Measurements from ENCODE around the gene SHANK1.
"Not testable (repeated sequence)": the region's sequence is repeated elsewhere in the genome, so short reads cannot be mapped to it uniquely, and the experiment has no call there.

SHANK1 gene

GRCh38 chr19:50628146-50628545 lies 91.5 kb downstream of the SHANK1 start:
- no peak for DNase-seq

GRCh38 chr19:50626795-50627194 lies 92.8 kb downstream of the SHANK1 start:
- DNase-seq, result no peak

- no peak for DNase-seq
These were observed 93.6 kb downstream of the SHANK1 start for GRCh38 chr19:50626011-50626410.

- DNase-seq, result no peak
These were observed 94.5 kb downstream of the SHANK1 start for GRCh38 chr19:50624949-50625600.

GRCh38 chr19:50620394-50620906 lies 99.2 kb downstream of the SHANK1 start:
- not testable (repeated sequence) for DNase-seq

- DNase-seq, result not testable (repeated sequence)
These were observed 100.4 kb downstream of the SHANK1 start for GRCh38 chr19:50619184-50619583.

- DNase-seq, result not testable (repeated sequence)
These were observed 101.2 kb downstream of the SHANK1 start for GRCh38 chr19:50618379-50618778.

GRCh38 chr19:50612504-50613404 lies 106.8 kb downstream of the SHANK1 start:
- not testable (repeated sequence) for DNase-seq
